Endothelial cell of umbilical vein (primary cell): ENCODE data around the gene MRPL21. TPM values are rescaled to one million over a fixed set of nuclear protein-coding genes. Genes with fewer than 3 reads are reported as not detected.

Experiments
- BruUV-seq: library from RNA; stranded (reverse); fragments of 400-500 nt; replicated peaks from 2 replicates; lab custom pipeline; 2021; lab: Mats Ljungman, UMichigan
- CTCF ChIA-PET: fragments of 300-600, 350-600 bp; sonication (Branson Sonifier 250); formaldehyde crosslinking; loops from one replicate; lab custom pipeline; 2021; ENCODE audit warnings: antibody characterized with exemption, inconsistent platforms; lab: Charles Lee
- POLR2A ChIA-PET: fragments of 300-600, 350-600 bp; sonication (Branson Sonifier 250); formaldehyde crosslinking; loops from one replicate; lab custom pipeline; 2021; ENCODE audit warnings: antibody characterized with exemption, inconsistent platforms; lab: Charles Lee
- DNase-seq: peaks from one replicate; pipeline ENCODE4 v3.0.0-alpha.2; 2011; ENCODE audit warnings: low read depth, low spot score
- FAIRE-seq: peaks from 2 replicates; lab custom pipeline; 2011; peaks lifted over from hg19 to GRCh38; lab: Jason Lieb, UNC
- H2AFZ ChIP-seq: 2 replicates; pipeline ENCODE4 v1.6.0; 2012; ENCODE audit warnings: low read depth, low read length, control low read depth, inconsistent platforms
- H3K27ac ChIP-seq: 2 replicates; pipeline ENCODE4 v1.5.1; 2011; ENCODE audit warnings: low read depth, mild to moderate bottlenecking, control low read depth, low read length, moderate library complexity; ENCODE audit not compliant: insufficient read depth
- H3K27me3 ChIP-seq, 2 experiments: 2 replicates each; pipeline versions ENCODE4 v1.6.0 to v1.6.1; 2011; ENCODE audit warnings: low read length in 2 of 2, mixed read lengths in 1 of 2; ENCODE audit not compliant: control insufficient read depth in 2 of 2, insufficient read depth in 2 of 2
- H3K36me3 ChIP-seq, 2 experiments: 2 replicates in 1 of 2; 3 replicates in 1 of 2; pipeline ENCODE4 v1.5.1; 2011; ENCODE audit warnings: low read length in 2 of 2, mild to moderate bottlenecking in 1 of 2, moderate library complexity in 1 of 2; ENCODE audit not compliant: control insufficient read depth in 2 of 2, insufficient read depth in 2 of 2; ENCODE audit errors: extremely low read depth in 1 of 2
- H3K4me1 ChIP-seq: 3 replicates; pipeline ENCODE4 v1.5.1; 2011; ENCODE audit warnings: mild to moderate bottlenecking, low read length; ENCODE audit not compliant: control insufficient read depth, insufficient read depth; ENCODE audit errors: extremely low read depth
- H3K4me2 ChIP-seq: 2 replicates; pipeline ENCODE4 v1.6.1; 2011; ENCODE audit warnings: low read length, control low read depth, mixed read lengths; ENCODE audit not compliant: insufficient read depth
- H3K4me3 ChIP-seq, 3 experiments: fragments of 200-600 bp in 1 of 3; sonication (generic), shearing (Covaris generic) in 1 of 3; replicated peaks in 1 of 3; 2 replicates each; pipeline ENCODE4 v1.5.1; 2011 to 2016; ENCODE audit warnings: control low read depth in 3 of 3, low read length in 3 of 3, mild to moderate bottlenecking in 2 of 3, inconsistent platforms in 1 of 3, low read depth in 1 of 3, moderate library complexity in 1 of 3; ENCODE audit not compliant: insufficient read depth in 1 of 3
- H3K79me2 ChIP-seq: 2 replicates; pipeline ENCODE4 v1.6.0; 2012; ENCODE audit warnings: low read length, inconsistent platforms; ENCODE audit not compliant: control insufficient read depth, insufficient read depth
- H3K9ac ChIP-seq: replicated peaks from 2 replicates; pipeline ENCODE3; 2011; ENCODE audit warnings: low read length, control low read depth; ENCODE audit not compliant: insufficient read depth; ENCODE audit errors: extremely low read depth
- H3K9me1 ChIP-seq: replicated peaks from 3 replicates; pipeline ENCODE4 v1.6.0; 2011; ENCODE audit warnings: mild to moderate bottlenecking, low read length; ENCODE audit not compliant: control insufficient read depth, insufficient read depth; ENCODE audit errors: extremely low read depth
- H3K9me3 ChIP-seq: replicated peaks from 2 replicates; pipeline ENCODE4 v1.5.1; 2012; ENCODE audit warnings: low read length, inconsistent platforms; ENCODE audit not compliant: control insufficient read depth, insufficient read depth
- H4K20me1 ChIP-seq: replicated peaks from 2 replicates; pipeline ENCODE3; 2011; ENCODE audit warnings: mild to moderate bottlenecking, low read length; ENCODE audit not compliant: control insufficient read depth, insufficient read depth; ENCODE audit errors: extremely low read depth
- EZH2 ChIP-seq: IDR thresholded peaks from 2 replicates; pipeline ENCODE4 v1.6.1; 2012; ENCODE audit warnings: borderline replicate concordance, low read depth, mild to moderate bottlenecking, moderate library complexity, low read length, inconsistent platforms; ENCODE audit not compliant: severe bottlenecking
- FOS ChIP-seq: IDR thresholded peaks from 2 replicates; pipeline ENCODE4 v1.6.1; 2011; ENCODE audit warnings: mild to moderate bottlenecking, low read length, moderate library complexity, borderline replicate concordance; ENCODE audit not compliant: insufficient read depth
- GATA2 ChIP-seq: IDR thresholded peaks from 2 replicates; pipeline ENCODE4 v1.7.0; 2011; ENCODE audit warnings: low read depth, mild to moderate bottlenecking, moderate library complexity, mixed read lengths, low read length; ENCODE audit not compliant: insufficient read length, insufficient read depth
- JUN ChIP-seq: IDR thresholded peaks from 2 replicates; pipeline ENCODE4 v1.6.1; 2011; ENCODE audit warnings: borderline replicate concordance, low read depth; ENCODE audit not compliant: insufficient read length, insufficient read depth
- MYC ChIP-seq: IDR thresholded peaks from one replicate; pipeline ENCODE4 v1.6.1; 2011; ENCODE audit warnings: mild to moderate bottlenecking, low read depth, low read length
- POLR2A ChIP-seq: IDR thresholded peaks from 2 replicates; pipeline ENCODE4 v1.6.1; 2012; ENCODE audit warnings: low read depth, mild to moderate bottlenecking, control low read depth, low read length
- POLR2AphosphoS5 ChIP-seq: IDR thresholded peaks from 2 replicates; pipeline ENCODE4 v1.6.1; 2012; ENCODE audit warnings: low read depth, mild to moderate bottlenecking, control low read depth, low read length, moderate library complexity; ENCODE audit not compliant: insufficient read depth
- dilution Hi-C: fragments of 300-500 bp; cut with MboI; formaldehyde crosslinking; loops from one replicate; pipeline ENCODE4 v1.15.0; 2019; ENCODE audit warnings: low sequenced_read_pairs; ENCODE audit not compliant: extremely low pct_ligation_motif_present
- intact Hi-C: fragments of 100-400 bp; cut with micrococcal nuclease; formaldehyde crosslinking; loops from one replicate; pipeline ENCODE4 v1.10.0; 2022
- polyA plus RNA-seq, 4 experiments: library from polyadenylated mRNA; depleted of rRNA in 3 of 4; stranded (reverse) in 3 of 4; unstranded in 1 of 4; fragments of >200 nt; gene quantifications; 2 replicates each; pipeline versions ENCODE4 v1.2.1 to v1.2.3, GENCODE V29; 2011 to 2012; ENCODE audit warnings: missing spikeins in 1 of 4
- total RNA-seq: library from RNA; stranded (reverse); gene quantifications from 2 replicates; pipeline ENCODE4 v1.2.3, GENCODE V29; 2021
- TF ChIP-seq, protein P1 (sequence below), 2 donors: IDR thresholded peaks; 1 replicate in 1 of 2; 2 replicates in 1 of 2; pipeline ENCODE4 v1.5.1; 2011; ENCODE audit warnings: low read length in 2 of 2, mild to moderate bottlenecking in 2 of 2, moderate library complexity in 2 of 2, control low read depth in 1 of 2, inconsistent platforms in 1 of 2, low read depth in 1 of 2; ENCODE audit not compliant: insufficient read depth in 1 of 2; ENCODE audit errors: extremely low read depth in 1 of 2
- TF ChIP-seq, protein P2 (sequence below): IDR thresholded peaks from 2 replicates; pipeline ENCODE4 v1.6.1; 2011; ENCODE audit not compliant: insufficient read depth, insufficient read length

Gene MRPL21
- total and polyA plus RNA-seq, 2 donors (not counting 3 experiments of a cell fraction or from before 2014, with no cell fraction given), result 52.2 to 65.5 TPM

DNA sequence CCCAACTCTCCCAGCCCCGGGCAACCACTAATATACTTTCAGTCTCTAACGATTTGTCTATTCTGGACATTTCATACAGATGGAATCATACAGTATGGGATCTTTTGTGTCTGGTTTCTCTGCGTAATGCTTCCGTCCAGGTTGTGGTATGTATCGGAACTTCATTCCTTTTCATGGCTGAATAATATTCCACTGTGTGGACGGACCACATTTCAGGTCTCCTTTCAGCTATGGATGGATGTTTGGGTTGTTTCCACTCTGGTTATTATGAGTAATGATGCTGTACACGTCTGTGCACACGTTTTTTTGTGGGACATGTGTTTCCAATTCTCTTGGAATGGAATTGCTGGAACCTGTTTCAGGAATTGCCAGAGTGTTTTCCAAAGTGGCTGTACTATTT, 44.5 kb downstream of the MRPL21 start:
- dilution Hi-C loops (no loop called here), intact Hi-C loops (loop anchor here (5.0 kb wide), 1 partner anchor 33 kb away; no protein-coding TSS in a partner anchor)
- no peak overlapping the region for H3K4me3 ChIP-seq
- ChIA-PET CTCF (no interaction called here), POLR2A (no interaction called here)
- peaks cover 4 to 5% of the 10 kb centered on the region in 2 experiments for H3K27me3 ChIP-seq
- BruUV-seq, result no TSS peak
- DNase-seq, result no peak
- no peak overlapping the region for H3K4me2 ChIP-seq
- TF ChIP-seq, protein P1, sequence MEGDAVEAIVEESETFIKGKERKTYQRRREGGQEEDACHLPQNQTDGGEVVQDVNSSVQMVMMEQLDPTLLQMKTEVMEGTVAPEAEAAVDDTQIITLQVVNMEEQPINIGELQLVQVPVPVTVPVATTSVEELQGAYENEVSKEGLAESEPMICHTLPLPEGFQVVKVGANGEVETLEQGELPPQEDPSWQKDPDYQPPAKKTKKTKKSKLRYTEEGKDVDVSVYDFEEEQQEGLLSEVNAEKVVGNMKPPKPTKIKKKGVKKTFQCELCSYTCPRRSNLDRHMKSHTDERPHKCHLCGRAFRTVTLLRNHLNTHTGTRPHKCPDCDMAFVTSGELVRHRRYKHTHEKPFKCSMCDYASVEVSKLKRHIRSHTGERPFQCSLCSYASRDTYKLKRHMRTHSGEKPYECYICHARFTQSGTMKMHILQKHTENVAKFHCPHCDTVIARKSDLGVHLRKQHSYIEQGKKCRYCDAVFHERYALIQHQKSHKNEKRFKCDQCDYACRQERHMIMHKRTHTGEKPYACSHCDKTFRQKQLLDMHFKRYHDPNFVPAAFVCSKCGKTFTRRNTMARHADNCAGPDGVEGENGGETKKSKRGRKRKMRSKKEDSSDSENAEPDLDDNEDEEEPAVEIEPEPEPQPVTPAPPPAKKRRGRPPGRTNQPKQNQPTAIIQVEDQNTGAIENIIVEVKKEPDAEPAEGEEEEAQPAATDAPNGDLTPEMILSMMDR (IDR thresholded peaks at IDR 0.05; ENCODE audit: extremely low read depth in 1 of 2, insufficient read depth in 1 of 2, low read depth in 1 of 2, low read length in 2 of 2), result no peak
- TF ChIP-seq POLR2A (no peak), EZH2 (no peak), POLR2AphosphoS5 (no peak), JUN (no peak), MYC (no peak), FOS (no peak), GATA2 (no peak)
- TF ChIP-seq, protein P2, sequence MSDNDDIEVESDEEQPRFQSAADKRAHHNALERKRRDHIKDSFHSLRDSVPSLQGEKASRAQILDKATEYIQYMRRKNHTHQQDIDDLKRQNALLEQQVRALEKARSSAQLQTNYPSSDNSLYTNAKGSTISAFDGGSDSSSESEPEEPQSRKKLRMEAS, result no peak
- H3K36me3 ChIP-seq, result no peaks in the 10 kb centered on the region
- no peak for FAIRE-seq
- H3K79me2 ChIP-seq, result no peaks in the 10 kb centered on the region
- H3K4me1 ChIP-seq, result peaks cover 12% of the 10 kb centered on the region
- H3K9me1 ChIP-seq, result no peaks in the 10 kb centered on the region
- H3K27ac ChIP-seq, result no peak overlapping the region
- H4K20me1 ChIP-seq, result no peaks in the 10 kb centered on the region
- no peaks in the 10 kb centered on the region for H3K9me3 ChIP-seq
- no peak overlapping the region for H2AFZ ChIP-seq
- no peak overlapping the region for H3K9ac ChIP-seq
